Memory B cell (primary cell): Measurements from ENCODE around the gene RAI1.

ENCODE experiments used
- ATAC-seq: fragments of 150-1000 bp; cut with Tn5 transposase; 2 replicates; pipeline ENCODE4 v1.10.0; 2021; ENCODE audit warnings: low read depth, mild to moderate bottlenecking, moderate library complexity
- DNase-seq, 2 donors: peaks; one replicate each; pipeline ENCODE4 v3.0.0; 2022; ENCODE audit warnings: low spot score in 2 of 2
- H3K27ac Mint-ChIP-seq: one replicate; pipeline ENCODE4 v1.8.0; 2022; ENCODE audit warnings: mild to moderate bottlenecking, moderate library complexity, mixed read lengths
- H3K27me3 Mint-ChIP-seq: one replicate; pipeline ENCODE4 v1.8.0; 2022; ENCODE audit warnings: mixed read lengths
- H3K36me3 Mint-ChIP-seq: one replicate; pipeline ENCODE4 v1.8.0; 2022; ENCODE audit warnings: mild to moderate bottlenecking, mixed read lengths
- H3K4me1 Mint-ChIP-seq: one replicate; pipeline ENCODE4 v1.8.0; 2022; ENCODE audit warnings: mixed read lengths
- H3K4me3 Mint-ChIP-seq: one replicate; pipeline ENCODE4 v1.8.0; 2022; ENCODE audit warnings: mild to moderate bottlenecking, moderate library complexity, mixed read lengths
- H3K9me3 Mint-ChIP-seq: one replicate; pipeline ENCODE4 v1.8.0; 2022; ENCODE audit warnings: mixed read lengths

RAI1 gene

DNA sequence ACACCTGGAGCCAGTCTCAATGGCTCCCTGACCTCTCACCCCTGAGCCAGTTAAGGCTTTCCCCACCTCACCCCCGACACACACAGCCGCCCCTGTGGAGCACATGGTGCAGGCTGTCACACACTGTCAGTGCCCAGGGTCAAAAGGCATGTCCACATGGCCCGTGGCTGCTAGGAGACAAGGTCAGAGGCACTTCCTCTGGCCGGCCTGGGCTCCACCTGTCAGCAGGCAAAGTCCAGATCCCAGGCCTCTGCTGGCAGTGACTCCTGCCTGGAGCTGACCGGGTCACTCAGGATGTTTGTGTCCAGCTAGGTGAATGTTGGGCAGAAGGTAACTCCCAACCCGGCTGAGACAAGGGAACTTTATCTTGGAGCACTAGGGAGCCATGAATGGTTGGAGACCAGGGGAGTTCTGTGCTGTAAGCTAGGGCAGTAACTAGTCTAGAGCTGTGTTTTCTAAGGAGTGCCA is 149.5 kb downstream of the RAI1 start:
- ATAC-seq, result no peak
- peaks cover 33% of the 10 kb centered on the region for H3K4me1 Mint-ChIP-seq

DNA sequence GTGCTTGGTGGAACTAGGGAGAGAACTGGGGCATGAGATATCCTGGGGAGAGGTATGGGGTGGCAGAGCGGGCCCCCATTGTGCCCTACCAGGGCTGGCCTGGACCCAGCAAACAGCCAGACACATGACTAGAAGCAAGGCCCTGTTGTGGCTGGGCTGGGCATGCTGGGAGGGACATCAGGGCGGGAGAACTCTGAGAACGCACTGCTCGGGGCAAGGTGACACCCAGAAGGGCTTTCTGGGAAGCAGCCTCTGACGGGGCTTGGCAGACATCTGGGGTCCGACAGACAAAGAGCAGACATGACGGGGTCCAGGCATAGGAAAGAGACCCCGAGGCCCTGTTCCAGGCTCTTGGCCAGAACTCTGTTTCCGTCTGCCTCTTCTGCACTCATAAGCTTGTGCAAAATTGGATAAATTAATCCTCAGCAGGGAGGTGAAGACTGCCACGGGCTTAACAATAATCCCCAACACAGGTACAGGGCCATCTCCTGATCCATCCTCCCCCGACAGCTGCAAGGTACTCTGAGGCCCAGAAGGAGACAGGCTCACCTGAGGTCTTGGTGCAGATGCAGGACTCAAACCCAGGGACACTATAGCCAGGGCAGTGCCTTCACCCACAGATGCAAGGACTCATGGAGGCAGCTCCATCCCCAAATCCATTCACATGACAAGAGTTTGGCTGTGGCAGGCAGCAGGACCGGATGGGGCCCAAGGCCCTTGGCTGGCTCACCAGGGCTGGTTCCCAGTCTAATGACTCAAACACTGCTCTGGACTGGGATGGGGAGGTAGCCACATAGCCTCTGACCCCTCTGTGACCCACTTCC is 150.2 kb downstream of the RAI1 start:
- peaks cover 34% of the 10 kb centered on the region for H3K4me1 Mint-ChIP-seq
- H3K9me3 Mint-ChIP-seq, result no peaks in the 10 kb centered on the region
- H3K27me3 Mint-ChIP-seq, result no peaks in the 10 kb centered on the region
- peaks cover 4% of the 10 kb centered on the region for H3K36me3 Mint-ChIP-seq
- H3K27ac Mint-ChIP-seq, result no peak overlapping the region
- DNase-seq (no peak), ATAC-seq (no peak)
- H3K4me3 Mint-ChIP-seq, result no peak overlapping the region

More for the DNA sequence above, 149.5 kb downstream of the RAI1 start:
- Mint-ChIP-seq H3K4me3 (no peak overlapping the region), H3K27me3 (no peaks in the 10 kb centered on the region), H3K9me3 (no peaks in the 10 kb centered on the region), H3K36me3 (peaks cover 4% of the 10 kb centered on the region), H3K27ac (no peak overlapping the region)
- DNase-seq, result no peak

- Mint-ChIP-seq H3K27me3 (no peaks in the 10 kb centered on the region), H3K4me1 (peaks cover 30% of the 10 kb centered on the region), H3K4me3 (no peak overlapping the region), H3K27ac (no peak overlapping the region), H3K36me3 (peaks cover 4% of the 10 kb centered on the region), H3K9me3 (no peaks in the 10 kb centered on the region)
- DNase-seq, result no peak
- no peak for ATAC-seq
Measured at GRCh38 chr17:17832032-17832363, 150.7 kb downstream of the RAI1 start.

GRCh38 chr17:17833658-17834357 is 152.6 kb downstream of the RAI1 start:
- Mint-ChIP-seq H3K27ac (peak overlapping the region; percentile 96), H3K36me3 (peaks cover 3% of the 10 kb centered on the region), H3K4me1 (peaks cover 34% of the 10 kb centered on the region), H3K27me3 (no peaks in the 10 kb centered on the region), H3K4me3 (no peak overlapping the region), H3K9me3 (no peaks in the 10 kb centered on the region)
- ATAC-seq, result no peak
- no peak for DNase-seq

DNA sequence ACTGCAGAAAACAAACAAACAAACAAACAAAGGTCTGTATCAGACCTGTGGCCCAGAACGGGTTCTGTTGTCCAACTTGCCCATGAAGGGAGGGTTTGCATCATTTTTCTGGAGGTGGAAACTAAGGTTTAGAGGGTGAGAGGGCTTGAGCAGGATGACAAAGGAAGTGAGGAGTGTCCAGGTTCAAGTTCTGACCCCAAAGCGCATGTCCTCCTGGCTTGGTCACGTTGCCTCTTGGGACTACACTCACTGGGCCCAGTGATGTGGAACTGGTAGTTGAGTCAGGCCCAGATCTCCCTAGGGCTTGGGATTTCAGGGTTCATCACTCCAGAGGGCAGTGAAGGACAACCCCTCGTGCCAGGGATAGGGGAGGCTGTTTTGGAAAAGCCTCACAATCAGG is 153.7 kb downstream of the RAI1 start:
- H3K27ac Mint-ChIP-seq, result peak overlapping the region; percentile 96
- H3K4me1 Mint-ChIP-seq, result peaks cover 34% of the 10 kb centered on the region
- no peaks in the 10 kb centered on the region for H3K27me3 Mint-ChIP-seq
- H3K4me3 Mint-ChIP-seq, result peak overlapping the region; percentile 89
- H3K36me3 Mint-ChIP-seq, result peaks cover 3% of the 10 kb centered on the region
- H3K9me3 Mint-ChIP-seq, result no peaks in the 10 kb centered on the region
- no peak for ATAC-seq
- no peak for DNase-seq

- Mint-ChIP-seq H3K4me3 (peak overlapping the region; percentile 89), H3K4me1 (peaks cover 34% of the 10 kb centered on the region), H3K9me3 (no peaks in the 10 kb centered on the region), H3K27me3 (no peaks in the 10 kb centered on the region), H3K27ac (peak overlapping the region; percentile 96), H3K36me3 (peaks cover 3% of the 10 kb centered on the region)
- no peak for DNase-seq
- no peak for ATAC-seq
Measured at GRCh38 chr17:17835415-17836249, 154.4 kb downstream of the RAI1 start.

- Mint-ChIP-seq H3K27ac (peak overlapping the region; percentile 96), H3K27me3 (no peaks in the 10 kb centered on the region), H3K4me1 (peaks cover 37% of the 10 kb centered on the region), H3K36me3 (peaks cover 3% of the 10 kb centered on the region), H3K4me3 (peak overlapping the region; percentile 89), H3K9me3 (no peaks in the 10 kb centered on the region)
- DNase-seq, result peak; percentile 98
- ATAC-seq, result peak; percentile 69
Measured at GRCh38 chr17:17836250-17836817, 155.1 kb downstream of the RAI1 start.

- H3K27ac Mint-ChIP-seq, result peak within 1 kb of the TSS; percentile 96
- H3K4me3 Mint-ChIP-seq, result peak within 1 kb of the TSS; percentile 89
- H3K36me3 Mint-ChIP-seq, result peaks cover 3% of the 10 kb centered on the region
- DNase-seq (peak; percentile 68), ATAC-seq (peak; percentile 37)
- no peaks in the 10 kb centered on the region for H3K27me3 Mint-ChIP-seq
- H3K9me3 Mint-ChIP-seq, result no peaks in the 10 kb centered on the region
- H3K4me1 Mint-ChIP-seq, result peaks cover 37% of the 10 kb centered on the region
Measured at GRCh38 chr17:17836818-17837379, 155.6 kb downstream of the RAI1 start, which contains the start of gene SREBF1. Gene SREBF1, minus strand, starts transcription at chr17:17836986. Its CDS starts 169 bp downstream, at chr17:17836817.

DNA sequence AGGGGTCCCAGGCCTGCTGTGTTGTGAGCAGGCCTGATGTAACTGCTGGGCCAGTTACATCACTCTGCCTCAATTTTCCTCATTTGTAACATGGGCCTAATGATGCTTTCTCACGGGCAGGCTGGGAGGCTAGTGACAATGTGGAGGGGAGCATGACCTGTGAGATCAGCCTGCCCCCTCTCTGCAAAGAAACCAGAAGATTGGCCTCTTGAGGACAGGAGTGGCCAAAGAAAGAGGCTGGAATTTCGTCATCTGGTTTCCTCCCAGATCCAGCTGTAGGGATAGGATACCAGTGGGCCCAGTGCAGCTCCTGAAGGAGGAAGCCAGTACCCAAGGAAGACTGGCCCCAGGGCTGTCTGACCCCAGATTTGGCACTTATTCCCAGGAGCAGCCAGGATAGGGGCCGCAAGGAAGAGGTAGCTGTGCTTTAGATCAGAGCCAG is 156.1 kb downstream of the RAI1 start:
- Mint-ChIP-seq H3K4me3 (peak overlapping the region; percentile 89), H3K4me1 (peaks cover 35% of the 10 kb centered on the region)
- no peak for DNase-seq

DNA sequence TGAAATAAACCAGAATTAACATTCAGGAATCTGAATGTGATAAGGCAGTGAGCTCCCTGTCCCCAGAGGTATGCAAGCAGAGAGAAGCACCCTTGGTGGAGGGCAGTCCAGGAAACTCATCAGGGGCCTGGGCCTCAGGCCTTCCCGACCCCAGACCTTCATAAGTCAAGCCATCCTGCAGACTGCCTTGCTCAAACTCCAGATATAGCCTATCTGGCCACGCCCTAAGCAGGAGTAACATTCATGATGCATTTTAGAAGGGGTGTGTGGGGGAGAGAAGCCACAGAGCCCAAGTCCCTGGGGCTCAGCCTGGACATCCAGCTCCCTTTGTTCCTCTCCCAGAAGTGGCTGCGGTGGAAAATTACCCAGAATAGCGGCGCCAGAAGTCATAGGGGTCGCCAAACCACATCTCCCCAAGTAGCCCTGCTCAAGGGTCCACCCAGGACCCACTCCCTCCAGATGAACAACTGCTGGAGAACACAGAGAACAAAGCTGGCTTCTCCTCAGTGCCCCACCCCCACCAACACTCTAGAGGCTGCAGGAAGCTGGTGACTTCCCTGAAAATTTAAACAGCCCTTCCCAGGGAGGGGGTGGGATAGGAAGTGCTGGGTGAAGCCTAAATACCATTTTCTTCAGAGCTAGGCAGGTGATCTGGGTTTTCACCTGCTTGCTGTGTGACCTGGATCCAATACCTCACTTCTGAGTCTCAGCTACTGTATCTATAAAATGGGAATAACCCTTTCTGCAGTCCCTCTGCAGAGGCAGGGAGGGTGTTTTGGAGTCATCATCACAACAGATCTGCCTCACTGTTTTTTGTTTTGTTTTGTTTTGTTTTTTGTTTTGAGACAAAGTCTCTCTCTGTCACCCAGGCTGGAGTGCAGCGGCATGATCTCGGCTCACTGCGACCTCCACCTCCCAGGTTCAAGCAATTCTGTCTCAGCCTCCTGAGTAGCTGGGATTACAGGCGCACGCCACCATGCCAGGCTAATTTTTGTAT is 157.0 kb downstream of the RAI1 start:
- H3K27ac Mint-ChIP-seq, result peak overlapping the region; percentile 96
- H3K9me3 Mint-ChIP-seq, result no peaks in the 10 kb centered on the region
- H3K4me3 Mint-ChIP-seq, result peak overlapping the region; percentile 41
- DNase-seq, result no peak
- peaks cover 34% of the 10 kb centered on the region for H3K4me1 Mint-ChIP-seq
- no peaks in the 10 kb centered on the region for H3K36me3 Mint-ChIP-seq
- H3K27me3 Mint-ChIP-seq, result no peaks in the 10 kb centered on the region
- ATAC-seq, result no peak

More for the DNA sequence above, 156.1 kb downstream of the RAI1 start:
- Mint-ChIP-seq H3K27me3 (no peaks in the 10 kb centered on the region), H3K27ac (peak overlapping the region; percentile 96), H3K36me3 (peaks cover under 1% of the 10 kb centered on the region), H3K9me3 (no peaks in the 10 kb centered on the region)
- no peak for ATAC-seq

- ATAC-seq (peak; percentile 67), DNase-seq (peak; percentile 77 to 81)
- Mint-ChIP-seq H3K9me3 (no peaks in the 10 kb centered on the region), H3K27ac (peak overlapping the region; percentile 89), H3K4me1 (peaks cover 23% of the 10 kb centered on the region), H3K36me3 (no peaks in the 10 kb centered on the region), H3K4me3 (peak overlapping the region; percentile 82), H3K27me3 (no peaks in the 10 kb centered on the region)
Measured at GRCh38 chr17:17839791-17840707, 158.8 kb downstream of the RAI1 start.
